GM21529 (cell line): ENCODE measurements around the gene PEX16.

Experiments
- ATAC-seq: cut with Tn5 transposase; IDR thresholded peaks from one replicate; pipeline ENCODE4 v1.9.1; 2021; ENCODE audit not compliant: unreplicated experiment

The PEX16 gene

DNA sequence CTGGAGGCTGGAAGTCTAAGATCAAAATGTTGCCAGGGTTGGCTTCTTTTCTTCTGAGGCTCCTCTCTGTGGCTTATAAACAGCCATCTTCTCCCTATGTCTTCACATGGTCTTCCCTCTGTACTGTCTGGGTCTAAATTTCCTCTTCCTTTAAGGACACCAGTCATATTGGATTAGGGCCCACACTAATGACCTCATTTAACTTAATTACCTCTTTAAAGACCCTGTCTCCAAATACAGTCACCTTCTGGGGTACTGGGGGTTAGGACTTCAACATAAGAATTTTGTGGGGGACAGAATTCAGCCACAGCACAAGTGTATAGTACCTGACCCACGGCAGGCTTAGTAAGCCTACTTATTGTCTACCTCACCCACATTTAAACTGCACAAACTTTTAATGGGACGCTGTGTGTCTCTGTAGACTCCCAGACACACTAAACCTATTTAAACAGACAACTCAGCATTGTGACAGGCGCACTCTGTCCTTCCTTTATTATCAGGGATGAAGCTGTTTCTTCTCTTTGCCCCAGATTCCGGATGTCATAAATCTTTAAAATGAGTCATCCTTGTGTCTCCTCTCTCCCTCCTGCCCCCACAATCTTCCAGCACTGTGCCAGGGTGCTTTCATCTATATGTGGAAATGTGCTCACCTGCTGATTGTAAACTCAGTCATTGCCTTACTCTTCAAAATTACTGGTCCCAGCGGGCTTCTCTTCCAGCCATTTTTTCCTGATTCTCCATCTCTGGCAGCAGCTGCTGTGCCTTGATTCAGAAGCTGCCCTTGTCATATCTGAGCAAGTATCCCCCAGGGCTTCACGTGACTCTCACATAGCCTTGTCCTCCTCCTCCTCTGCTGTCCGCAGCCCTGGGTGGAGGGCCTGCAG lies 37.6 kb downstream of the PEX16 start:
- ATAC-seq, result no peak

DNA sequence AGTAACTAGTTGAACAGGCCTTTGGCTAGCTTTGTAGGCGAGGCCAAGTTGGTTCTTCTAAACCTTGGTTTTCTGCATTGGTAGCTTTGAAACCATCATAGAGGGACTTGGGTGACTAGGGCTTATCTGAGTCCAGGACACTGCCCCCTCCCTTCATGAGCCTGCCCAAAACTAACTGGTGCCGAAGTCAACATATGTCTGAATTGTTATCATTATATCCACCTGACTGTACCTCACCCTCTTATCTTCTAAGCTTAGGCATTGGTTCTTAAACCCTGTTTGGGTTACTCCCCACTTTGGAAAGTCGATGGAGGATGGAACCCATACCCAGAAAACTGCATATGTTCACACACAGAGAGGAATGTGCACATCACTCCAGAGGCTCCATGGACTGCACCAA lies 39.8 kb downstream of the PEX16 start:
- ATAC-seq, result no peak

GRCh38 chr11:45877221-45877620 lies 40.5 kb downstream of the PEX16 start:
- no peak for ATAC-seq

GRCh38 chr11:45876401-45876800 lies 41.3 kb downstream of the PEX16 start:
- no peak for ATAC-seq

DNA sequence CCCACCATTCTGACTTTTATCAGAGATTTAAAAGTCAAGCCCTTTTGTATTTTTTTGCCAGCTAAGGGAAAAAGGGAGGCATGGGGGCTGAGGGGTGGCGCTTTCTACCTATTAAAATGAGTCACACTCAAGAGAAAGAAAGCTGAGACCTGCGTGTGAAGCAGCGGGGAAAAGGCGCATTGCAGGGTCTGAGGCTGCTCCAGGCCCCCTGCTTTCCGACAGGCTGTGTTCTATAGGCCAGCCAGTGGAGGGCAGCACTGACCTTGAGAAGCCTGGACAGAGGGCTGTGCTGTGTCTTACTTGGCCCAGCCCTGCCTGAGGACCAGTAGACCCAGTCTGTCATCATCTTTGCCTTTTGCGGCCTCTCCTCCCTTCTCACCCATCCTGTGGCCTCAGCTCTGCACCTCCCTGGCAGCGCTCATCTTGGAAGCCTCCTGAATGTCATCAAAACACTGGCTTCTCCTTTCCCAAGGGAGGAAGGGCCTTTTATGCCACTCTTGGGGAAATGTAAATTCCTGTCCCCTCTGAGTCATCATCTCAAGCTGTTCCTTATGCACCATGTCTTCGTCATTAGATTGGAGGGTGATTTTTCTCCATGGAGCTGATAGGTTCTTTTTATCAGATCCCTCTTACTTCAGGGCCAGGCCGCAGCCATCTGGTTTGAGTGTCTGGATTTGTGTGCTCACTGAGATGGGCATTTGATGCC lies 44.9 kb downstream of the PEX16 start:
- no peak for ATAC-seq

DNA sequence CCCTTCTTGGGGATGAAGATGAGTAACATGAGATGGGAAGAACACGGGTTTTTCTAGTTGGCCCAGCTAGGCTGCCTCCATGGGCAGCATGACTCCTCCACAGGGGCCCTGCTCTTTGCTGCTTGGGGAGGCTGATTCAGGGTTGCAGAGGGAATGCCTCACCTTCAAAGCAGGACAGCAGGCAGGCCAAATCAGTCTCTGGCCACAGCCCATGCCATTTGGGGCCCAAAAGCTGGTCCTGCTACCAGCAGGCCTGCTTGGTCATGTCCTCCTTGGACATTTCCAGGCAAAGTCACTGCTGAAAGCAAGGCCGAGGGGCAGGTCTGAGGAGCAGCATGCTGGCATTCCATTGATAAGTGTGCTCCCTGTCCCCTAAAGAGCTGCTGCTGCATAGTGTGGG lies 46.0 kb downstream of the PEX16 start:
- ATAC-seq, result no peak

GRCh38 chr11:45870706-45871105 lies 47.0 kb downstream of the PEX16 start:
- ATAC-seq, result no peak

DNA sequence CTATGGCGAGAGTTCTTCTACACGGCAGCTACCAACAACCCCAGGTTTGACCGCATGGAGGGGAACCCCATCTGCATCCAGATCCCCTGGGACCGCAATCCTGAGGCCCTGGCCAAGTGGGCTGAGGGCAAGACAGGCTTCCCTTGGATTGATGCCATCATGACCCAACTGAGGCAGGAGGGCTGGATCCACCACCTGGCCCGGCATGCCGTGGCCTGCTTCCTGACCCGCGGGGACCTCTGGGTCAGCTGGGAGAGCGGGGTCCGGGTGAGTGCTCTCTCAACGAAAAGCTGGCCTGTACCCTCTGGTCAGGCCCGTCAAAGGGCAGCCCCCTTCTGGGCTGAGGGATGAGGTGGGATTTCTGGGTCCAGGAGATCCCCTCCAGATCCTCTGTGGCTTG lies 48.1 kb downstream of the PEX16 start:
- no peak for ATAC-seq

DNA sequence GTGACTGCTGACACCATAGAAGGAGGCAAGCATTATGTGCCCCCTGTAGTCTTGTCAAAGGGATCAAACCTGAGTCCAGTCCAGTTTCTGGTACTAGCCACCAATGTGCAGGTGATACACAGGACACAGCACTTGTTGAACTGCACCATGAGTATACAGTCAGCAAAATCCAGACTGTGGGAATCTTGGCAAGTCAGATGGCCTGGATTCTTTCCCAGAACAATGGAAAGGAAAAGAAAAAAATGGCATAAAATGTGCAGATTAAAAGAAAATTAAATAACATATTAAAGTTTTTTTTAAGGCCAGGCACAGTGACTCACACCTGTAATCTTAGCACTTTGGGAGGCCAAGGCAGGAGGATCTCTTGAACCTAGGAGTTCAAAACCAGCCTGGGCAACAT lies 53.6 kb downstream of the PEX16 start:
- no peak for ATAC-seq

DNA sequence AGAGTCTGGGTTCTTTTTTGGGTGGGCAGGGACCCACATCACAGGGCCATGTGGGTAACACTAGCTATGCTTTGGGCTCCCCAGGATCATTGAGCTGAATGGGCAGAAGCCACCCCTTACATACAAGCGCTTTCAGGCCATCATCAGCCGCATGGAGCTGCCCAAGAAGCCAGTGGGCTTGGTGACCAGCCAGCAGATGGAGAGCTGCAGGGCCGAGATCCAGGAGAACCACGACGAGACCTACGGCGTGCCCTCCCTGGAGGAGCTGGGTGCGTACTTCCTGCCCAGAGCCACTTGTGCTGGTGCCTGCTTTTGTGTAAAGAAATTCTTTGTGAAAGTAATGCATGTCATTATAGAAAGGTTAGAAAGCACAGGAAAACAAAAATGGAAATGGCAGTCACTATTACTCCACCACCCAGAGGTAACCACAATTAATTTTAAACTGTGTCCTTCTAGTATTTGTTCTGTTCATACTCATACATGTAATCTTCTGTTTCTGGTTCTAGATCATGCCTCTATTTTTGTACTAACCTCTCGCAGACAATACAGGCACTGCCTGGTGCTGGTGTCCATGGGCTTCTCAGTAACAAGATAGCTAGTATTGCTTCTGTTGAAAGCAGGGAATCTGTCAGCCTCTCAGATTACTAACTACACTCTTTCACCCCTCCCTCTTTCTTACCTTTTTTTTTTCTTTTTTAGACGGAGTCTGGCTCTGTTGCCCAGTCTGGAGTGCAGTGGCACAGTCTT lies 56.7 kb downstream of the PEX16 start:
- no peak for ATAC-seq

GRCh38 chr11:45860348-45860747 lies 57.3 kb downstream of the PEX16 start:
- ATAC-seq, result no peak
